Neural crest cell (in vitro differentiated cells): ENCODE measurements around the gene ZDHHC7. TPM values are rescaled to one million over a fixed set of nuclear protein-coding genes. Genes with fewer than 3 reads are reported as not detected.

ENCODE experiments used
- DNase-seq: peaks from one replicate; pipeline ENCODE4 v3.0.0; 2021; ENCODE audit warnings: low read depth, mixed read lengths, low spot score
- H3K27ac Mint-ChIP-seq: one replicate; pipeline ENCODE4 v1.8.0; 2021; ENCODE audit warnings: mild to moderate bottlenecking, mixed read lengths; ENCODE audit not compliant: unreplicated experiment
- H3K27me3 Mint-ChIP-seq: 2 replicates; pipeline ENCODE4 v1.8.0; 2021; ENCODE audit warnings: low read depth, mild to moderate bottlenecking, mixed read lengths
- H3K36me3 Mint-ChIP-seq: 2 replicates; pipeline ENCODE4 v1.8.0; 2021; ENCODE audit warnings: low read depth, mild to moderate bottlenecking, mixed read lengths
- H3K4me1 Mint-ChIP-seq: 2 replicates; pipeline ENCODE4 v1.8.0; 2021; ENCODE audit warnings: mixed read lengths
- H3K4me3 Mint-ChIP-seq: one replicate; pipeline ENCODE4 v1.8.0; 2021; ENCODE audit warnings: mild to moderate bottlenecking, mixed read lengths
- H3K9me3 Mint-ChIP-seq: 2 replicates; pipeline ENCODE4 v1.8.0; 2021; ENCODE audit warnings: mixed read lengths
- CTCF ChIP-seq: fragments of 200-600 bp; sonication (generic); conservative IDR thresholded peaks from 2 replicates; pipeline ENCODE4 v1.5.0; 2021; ENCODE audit warnings: antibody characterized with exemption, mild to moderate bottlenecking
- total RNA-seq: library from RNA; stranded (reverse); gene quantifications from 2 replicates; pipeline ENCODE4 v1.2.1, GENCODE V29; 2021

Gene ZDHHC7
- total RNA-seq, 1 donor from 2014 or later: 40.0 TPM

- Mint-ChIP-seq H3K36me3 (no peaks in the 10 kb centered on the region), H3K4me1 (no peaks in the 10 kb centered on the region), H3K4me3 (no peak overlapping the region), H3K27ac (no peak overlapping the region), H3K27me3 (peaks cover 41% of the 10 kb centered on the region), H3K9me3 (no peaks in the 10 kb centered on the region)
- DNase-seq: no peak
- no peak for TF ChIP-seq CTCF
Observed at GRCh38 chr16:85018529-85019236, 7.3 kb upstream of the ZDHHC7 start.

GRCh38 chr16:85017633-85018032, 6.3 kb upstream of the ZDHHC7 start:
- Mint-ChIP-seq H3K9me3 (no peaks in the 10 kb centered on the region), H3K27ac (no peak overlapping the region), H3K27me3 (peaks cover 41% of the 10 kb centered on the region), H3K36me3 (no peaks in the 10 kb centered on the region), H3K4me1 (no peaks in the 10 kb centered on the region), H3K4me3 (no peak overlapping the region)
- TF ChIP-seq CTCF: no peak
- DNase-seq: no peak

GRCh38 chr16:85017151-85017550, 5.8 kb upstream of the ZDHHC7 start:
- Mint-ChIP-seq H3K4me3 (no peak overlapping the region), H3K36me3 (no peaks in the 10 kb centered on the region), H3K27ac (no peak overlapping the region), H3K27me3 (peaks cover 41% of the 10 kb centered on the region), H3K9me3 (no peaks in the 10 kb centered on the region), H3K4me1 (no peaks in the 10 kb centered on the region)
- no peak for DNase-seq
- TF ChIP-seq CTCF: no peak

GRCh38 chr16:85015481-85016187, 4.3 kb upstream of the ZDHHC7 start:
- Mint-ChIP-seq H3K27ac (no peak overlapping the region), H3K9me3 (no peaks in the 10 kb centered on the region), H3K27me3 (peaks cover 41% of the 10 kb centered on the region), H3K4me1 (peaks cover 8% of the 10 kb centered on the region), H3K36me3 (no peaks in the 10 kb centered on the region), H3K4me3 (no peak overlapping the region)
- DNase-seq: no peak
- no peak for TF ChIP-seq CTCF

GRCh38 chr16:85014311-85014710, 3.0 kb upstream of the ZDHHC7 start:
- no peaks in the 10 kb centered on the region for H3K36me3 Mint-ChIP-seq
- DNase-seq: no peak
- H3K4me1 Mint-ChIP-seq: peaks cover 17% of the 10 kb centered on the region
- H3K27ac Mint-ChIP-seq: no peak overlapping the region
- no peaks in the 10 kb centered on the region for H3K9me3 Mint-ChIP-seq
- TF ChIP-seq CTCF: no peak
- no peak overlapping the region for H3K4me3 Mint-ChIP-seq
- peaks cover 32% of the 10 kb centered on the region for H3K27me3 Mint-ChIP-seq
